Duodenal mucosa (tissue), 2 donors: ENCODE measurements around the gene REXO4.
"Not testable (repeated sequence)": the region's sequence is repeated elsewhere in the genome, so short reads cannot be mapped to it uniquely, and the experiment has no call there.

Source experiments
- H3K27ac ChIP-seq: one replicate; pipeline ENCODE4 v1.7.0; 2013; ENCODE audit warnings: low read depth, low read length
- H3K27me3 ChIP-seq, 2 donors: one replicate each; pipeline ENCODE4 v1.7.0; 2013; ENCODE audit warnings: low read length in 2 of 2, control low read depth in 1 of 2; ENCODE audit not compliant: insufficient read depth in 2 of 2, control insufficient read depth in 1 of 2
- H3K36me3 ChIP-seq, 2 donors: one replicate each; pipeline ENCODE4 v1.7.0; 2013; ENCODE audit warnings: low read length in 2 of 2, control low read depth in 1 of 2; ENCODE audit not compliant: insufficient read depth in 2 of 2, control insufficient read depth in 1 of 2
- H3K4me1 ChIP-seq, 2 donors: one replicate each; pipeline ENCODE4 v1.7.0; 2013; ENCODE audit warnings: low read length in 2 of 2, control low read depth in 1 of 2; ENCODE audit not compliant: insufficient read depth in 2 of 2, control insufficient read depth in 1 of 2
- H3K4me3 ChIP-seq, 2 donors: one replicate each; pipeline ENCODE4 v1.7.0; 2013; ENCODE audit warnings: low read length in 2 of 2, low read depth in 1 of 2
- H3K9ac ChIP-seq, 2 donors: one replicate each; pipeline ENCODE4 v1.7.0; 2013; ENCODE audit warnings: low read length in 2 of 2, low read depth in 1 of 2
- H3K9me3 ChIP-seq, 2 donors: one replicate each; pipeline ENCODE4 v1.7.0; 2013; ENCODE audit warnings: low read length in 2 of 2, control low read depth in 1 of 2; ENCODE audit not compliant: control insufficient read depth in 1 of 2

Gene REXO4

GRCh38 chr9:133382507-133383141, 35.2 kb downstream of the REXO4 start:
- Histone ChIP-seq H3K27me3 (no peaks in the 10 kb centered on the region), H3K9me3 (no peaks in the 10 kb centered on the region), H3K27ac (no peak overlapping the region), H3K36me3 (no peaks in the 10 kb centered on the region), H3K9ac (no peak overlapping the region), H3K4me1 (no peaks in the 10 kb centered on the region), H3K4me3 (no peak overlapping the region)

- Histone ChIP-seq H3K36me3 (no peaks in the 10 kb centered on the region), H3K27me3 (no peaks in the 10 kb centered on the region), H3K4me3 (no peak overlapping the region), H3K4me1 (peaks cover 0 to 5% of the 10 kb centered on the region in 2 donors), H3K9ac (no peak overlapping the region), H3K27ac (no peak overlapping the region), H3K9me3 (no peaks in the 10 kb centered on the region)
These were observed 37.1 kb downstream of the REXO4 start for GRCh38 chr9:133380734-133381133.

- no peak overlapping the region for H3K27ac ChIP-seq
- H3K27me3 ChIP-seq = no peaks in the 10 kb centered on the region
- no peak overlapping the region for H3K9ac ChIP-seq
These were observed 38.4 kb downstream of the REXO4 start for GRCh38 chr9:133379153-133380086.

GRCh38 chr9:133378408-133378962, 39.3 kb downstream of the REXO4 start:
- Histone ChIP-seq H3K27ac (no peak overlapping the region), H3K9ac (no peak overlapping the region), H3K27me3 (no peaks in the 10 kb centered on the region), H3K9me3 (no peaks in the 10 kb centered on the region), H3K4me1 (peaks cover 3 to 19% of the 10 kb centered on the region in 2 donors), H3K36me3 (no peaks in the 10 kb centered on the region), H3K4me3 (no peak overlapping the region)

More at GRCh38 chr9:133379153-133380086, 38.4 kb downstream of the REXO4 start:
- Histone ChIP-seq H3K36me3 (no peaks in the 10 kb centered on the region), H3K9me3 (no peaks in the 10 kb centered on the region), H3K4me3 (no peak overlapping the region), H3K4me1 (peaks cover 0 to 11% of the 10 kb centered on the region in 2 donors)

GRCh38 chr9:133377721-133378216, 40.0 kb downstream of the REXO4 start:
- Histone ChIP-seq H3K9ac (no peak overlapping the region), H3K4me3 (no peak overlapping the region), H3K27me3 (no peaks in the 10 kb centered on the region), H3K4me1 (peaks cover 8 to 27% of the 10 kb centered on the region in 2 donors), H3K9me3 (no peaks in the 10 kb centered on the region), H3K27ac (no peak overlapping the region), H3K36me3 (peaks cover under 1 to 7% of the 10 kb centered on the region in 2 donors)

GRCh38 chr9:133377280-133377679, 40.5 kb downstream of the REXO4 start:
- Histone ChIP-seq H3K36me3 (peaks cover 6 to 12% of the 10 kb centered on the region in 2 donors), H3K4me1 (peaks cover 13 to 32% of the 10 kb centered on the region in 2 donors)
- H3K9ac ChIP-seq, H3K27ac ChIP-seq, H3K9me3 ChIP-seq, H3K4me3 ChIP-seq, H3K27me3 ChIP-seq: not testable (repeated sequence)

- peak within 1 kb of the TSS; percentile 87 to 97 for H3K4me3 ChIP-seq
- H3K27me3 ChIP-seq = no peaks in the 10 kb centered on the region
- peak within 1 kb of the TSS; percentile 88 for H3K27ac ChIP-seq
- peaks cover 11 to 19% of the 10 kb centered on the region in 2 donors for H3K36me3 ChIP-seq
- peaks cover 26 to 44% of the 10 kb centered on the region in 2 donors for H3K4me1 ChIP-seq
- H3K9me3 ChIP-seq = no peaks in the 10 kb centered on the region
- H3K9ac ChIP-seq = peak within 1 kb of the TSS; percentile 69 to 95
These were observed 41.8 kb downstream of the REXO4 start, which contains the start of the genes STKLD1 and SURF4 for GRCh38 chr9:133375724-133376654. Gene STKLD1, plus strand, starts transcription at chr9:133376366. Its CDS starts 108 bp downstream, at chr9:133376474. Gene SURF4, minus strand, starts transcription at chr9:133376060. Its CDS starts 91 bp downstream, at chr9:133375969.

- H3K9ac ChIP-seq = peak overlapping the region; percentile 55 to 95
- no peaks in the 10 kb centered on the region for H3K27me3 ChIP-seq
- peak overlapping the region; percentile 87 to 97 for H3K4me3 ChIP-seq
- H3K36me3 ChIP-seq = peaks cover 16 to 27% of the 10 kb centered on the region in 2 donors
- H3K27ac ChIP-seq = peak overlapping the region; percentile 88
- H3K4me1 ChIP-seq = peaks cover 34 to 52% of the 10 kb centered on the region in 2 donors
- H3K9me3 ChIP-seq = no peaks in the 10 kb centered on the region
These were observed 42.6 kb downstream of the REXO4 start for GRCh38 chr9:133375116-133375723.

- Histone ChIP-seq H3K27ac (peak overlapping the region; percentile 88), H3K27me3 (no peaks in the 10 kb centered on the region), H3K4me3 (peak overlapping the region; percentile 87 to 97), H3K9me3 (no peaks in the 10 kb centered on the region), H3K36me3 (peaks cover 21 to 33% of the 10 kb centered on the region in 2 donors), H3K4me1 (peaks cover 40 to 58% of the 10 kb centered on the region in 2 donors), H3K9ac (peak overlapping the region; percentile 55 to 95)
These were observed 43.1 kb downstream of the REXO4 start for GRCh38 chr9:133374612-133375115.
